NCI-H2196 treated with DMSO at 0.1 percent for 48 hours (cell line): Measurements from ENCODE around the gene HES7.

Experiments used
- DNase-seq: peaks from one replicate; lab custom pipeline; 2025; ENCODE audit not compliant: unreplicated experiment; lab: John Stamatoyannopoulos, UW

HES7 gene

GRCh38 chr17:8074554-8074953 lies 49.4 kb downstream of the HES7 start:
- no peak for DNase-seq

GRCh38 chr17:8073627-8074484 lies 50.0 kb downstream of the HES7 start:
- DNase-seq = no peak

- DNase-seq = no peak
Measured at GRCh38 chr17:8072729-8073461, 51.0 kb downstream of the HES7 start.

DNA sequence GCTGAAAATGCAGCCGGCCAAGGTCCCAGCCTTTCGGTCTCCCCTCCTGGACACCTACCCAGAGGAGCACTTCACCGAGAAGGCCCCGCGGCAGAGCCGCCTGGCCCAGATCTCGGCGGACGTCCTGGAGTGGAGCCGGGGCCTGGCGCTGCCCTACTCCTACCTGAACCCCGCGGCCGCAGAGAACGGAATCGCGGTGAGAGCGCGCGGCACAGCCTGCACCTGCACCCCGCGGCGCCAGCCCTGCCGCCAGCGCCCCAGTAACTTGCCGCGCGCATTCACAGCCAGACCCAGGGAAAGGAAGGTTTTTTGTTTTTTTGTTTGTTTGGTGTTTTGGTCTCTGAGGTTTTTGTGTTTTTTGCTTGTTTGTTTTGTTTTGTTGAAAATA lies 51.6 kb downstream of the HES7 start:
- no peak for DNase-seq

GRCh38 chr17:8071496-8071895 lies 52.4 kb downstream of the HES7 start:
- no peak for DNase-seq
